ENCODE results near the gene TBXAS1. TPM values are rescaled to one million over a fixed set of nuclear protein-coding genes. Genes with fewer than 3 reads are reported as not detected.

TBXAS1 gene
- polyA plus RNA-seq, 1 experiment: 53.2 TPM

- DNase-seq (ENCODE audit: low read depth, low spot score): no peak
- ChIA-PET CTCF (interaction anchor here (0.7 to 1.1 kb wide), 2 partner anchors 20 to 27 kb away, joined by 3 to 4 read pairs; no protein-coding TSS in a partner anchor), POLR2A (interaction anchor here (0.7 kb wide), 2 partner anchors 12 to 19 kb away, joined by 3 to 9 read pairs; no protein-coding TSS in a partner anchor)
Measured at GRCh38 chr7:139852482-139852845, 23.4 kb downstream of the TBXAS1 start.

GRCh38 chr7:139853506-139854123 is 24.6 kb downstream of the TBXAS1 start:
- ChIA-PET CTCF (no interaction called here), POLR2A (interaction anchor here (0.7 to 0.8 kb wide), 2 partner anchors 30 to 56 kb away, joined by 3 to 5 read pairs; no protein-coding TSS in a partner anchor)
- peak; percentile 76 for DNase-seq (ENCODE audit: low read depth, low spot score)
- Histone ChIP-seq H3K4me3 (ENCODE audit: low read depth, low read length) (no peak overlapping the region), H3K27me3 (ENCODE audit: control insufficient read depth, insufficient read depth, low read length) (no peaks in the 10 kb centered on the region), H3K27ac (ENCODE audit: low read depth, low read length) (peak overlapping the region; percentile 97), H3K9me3 (ENCODE audit: control insufficient read depth, insufficient read depth, low read length) (0 out of 2 replicates have a peak, but pooled peaks cover under 1% of the 10 kb centered on the region)
- TF ChIP-seq CTCF (IDR thresholded peaks at IDR 0.05; ENCODE audit: low read depth, low read length): no peak

More at GRCh38 chr7:139852482-139852845, 23.4 kb downstream of the TBXAS1 start:
- H3K27ac ChIP-seq (ENCODE audit: low read depth, low read length): no peak overlapping the region
- no peak overlapping the region for H3K4me3 ChIP-seq (ENCODE audit: low read depth, low read length)
- H3K27me3 ChIP-seq (ENCODE audit: control insufficient read depth, insufficient read depth, low read length): no peaks in the 10 kb centered on the region
- no peak for TF ChIP-seq CTCF (IDR thresholded peaks at IDR 0.05; ENCODE audit: low read depth, low read length)
- 0 out of 2 replicates have a peak, but pooled peaks cover 3% of the 10 kb centered on the region for H3K9me3 ChIP-seq (ENCODE audit: control insufficient read depth, insufficient read depth, low read length)

DNA sequence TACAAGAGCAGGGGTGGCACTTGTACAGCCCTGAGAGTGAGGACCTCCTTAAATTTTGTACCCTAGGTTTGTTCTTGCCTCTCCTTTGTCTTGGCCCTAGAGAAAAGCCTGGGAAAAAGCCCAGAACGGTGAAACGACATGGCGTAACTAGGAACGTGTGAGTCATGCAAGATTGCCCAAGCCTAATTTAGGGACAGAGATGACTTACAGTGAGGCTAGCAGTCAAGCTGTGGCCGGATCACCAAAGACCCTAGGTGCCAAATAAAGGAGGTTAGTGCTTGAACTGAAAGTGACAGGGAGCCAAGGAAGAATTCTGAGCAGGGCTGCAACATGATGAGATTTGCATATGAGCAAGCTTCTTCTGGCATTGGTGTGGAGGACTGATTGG is 25.1 kb downstream of the TBXAS1 start:
- ChIA-PET CTCF (interaction anchor here (0.5 kb wide), 1 partner anchor 140 kb away, joined by 3 read pairs; no protein-coding TSS in a partner anchor), POLR2A (interaction anchor here (1.3 kb wide), 1 partner anchor 62 kb away, joined by 3 read pairs; no protein-coding TSS in a partner anchor)
- H3K27ac ChIP-seq (ENCODE audit: low read depth, low read length): peak overlapping the region; percentile 97
- H3K9me3 ChIP-seq (ENCODE audit: control insufficient read depth, insufficient read depth, low read length): no peaks in the 10 kb centered on the region
- peak; percentile 56 for DNase-seq (ENCODE audit: low read depth, low spot score)
- H3K27me3 ChIP-seq (ENCODE audit: control insufficient read depth, insufficient read depth, low read length): no peaks in the 10 kb centered on the region
- no peak overlapping the region for H3K4me3 ChIP-seq (ENCODE audit: low read depth, low read length)
- no peak for TF ChIP-seq CTCF (IDR thresholded peaks at IDR 0.05; ENCODE audit: low read depth, low read length)

- TF ChIP-seq CTCF (IDR thresholded peaks at IDR 0.05; ENCODE audit: low read depth, low read length): no peak
- no peak overlapping the region for H3K4me3 ChIP-seq (ENCODE audit: low read depth, low read length)
- no peak for DNase-seq (ENCODE audit: low read depth, low spot score)
- H3K27ac ChIP-seq (ENCODE audit: low read depth, low read length): no peak overlapping the region
- H3K27me3 ChIP-seq (ENCODE audit: control insufficient read depth, insufficient read depth, low read length): no peaks in the 10 kb centered on the region
- H3K9me3 ChIP-seq (ENCODE audit: control insufficient read depth, insufficient read depth, low read length): no peaks in the 10 kb centered on the region
- ChIA-PET CTCF (interaction anchor here (0.5 kb wide), 1 partner anchor 139 kb away, joined by 3 read pairs; no protein-coding TSS in a partner anchor), POLR2A (interaction anchor here (1.3 kb wide), 1 partner anchor 61 kb away, joined by 3 read pairs; no protein-coding TSS in a partner anchor)
Measured at GRCh38 chr7:139854803-139855497, 25.9 kb downstream of the TBXAS1 start.
